HL-60 (cell line): ENCODE data around the gene PGBD5.

Source experiments
- DNase-seq, 2 experiments: peaks; one replicate each; pipeline ENCODE4 v3.0.0-alpha.2; 2010 to 2020; ENCODE audit warnings: low read depth in 1 of 2, low spot score in 1 of 2
- H3K27ac ChIP-seq: fragments of 250-450 bp; sonication (Bioruptor Pico); replicated peaks from 2 replicates; pipeline ENCODE4 v1.5.1; 2020; ENCODE audit warnings: mild to moderate bottlenecking, moderate library complexity
- H3K27me3 ChIP-seq: fragments of 250-450 bp; sonication (Bioruptor Pico); 2 replicates; pipeline ENCODE4 v1.5.1; 2021; ENCODE audit warnings: mild to moderate bottlenecking, moderate library complexity; ENCODE audit not compliant: insufficient read depth, poor library complexity, severe bottlenecking
- H3K4me3 ChIP-seq: replicated peaks from 2 replicates; pipeline ENCODE4 v1.5.1; 2011; ENCODE audit warnings: mild to moderate bottlenecking, control low read depth, low read length; ENCODE audit not compliant: insufficient read depth
- GABPA ChIP-seq: IDR thresholded peaks from 2 replicates; pipeline ENCODE4 v1.6.1; 2012; ENCODE audit warnings: low read depth
- POLR2AphosphoS5 ChIP-seq: IDR thresholded peaks from 2 replicates; pipeline ENCODE4 v1.6.1; 2012; ENCODE audit warnings: low read depth
- SPI1 ChIP-seq: IDR thresholded peaks from 2 replicates; pipeline ENCODE4 v1.6.1; 2012; ENCODE audit warnings: low read depth, mild to moderate bottlenecking, borderline replicate concordance
- TF ChIP-seq, protein P1 (sequence below): IDR thresholded peaks from one replicate; pipeline ENCODE4 v1.5.1; 2011; ENCODE audit warnings: low read length, control low read depth, inconsistent platforms; ENCODE audit not compliant: insufficient read depth
- TF ChIP-seq, protein P2 (sequence below): IDR thresholded peaks from 2 replicates; pipeline ENCODE4 v1.6.1; 2012; ENCODE audit warnings: low read depth; ENCODE audit not compliant: insufficient replicate concordance

Gene PGBD5

DNA sequence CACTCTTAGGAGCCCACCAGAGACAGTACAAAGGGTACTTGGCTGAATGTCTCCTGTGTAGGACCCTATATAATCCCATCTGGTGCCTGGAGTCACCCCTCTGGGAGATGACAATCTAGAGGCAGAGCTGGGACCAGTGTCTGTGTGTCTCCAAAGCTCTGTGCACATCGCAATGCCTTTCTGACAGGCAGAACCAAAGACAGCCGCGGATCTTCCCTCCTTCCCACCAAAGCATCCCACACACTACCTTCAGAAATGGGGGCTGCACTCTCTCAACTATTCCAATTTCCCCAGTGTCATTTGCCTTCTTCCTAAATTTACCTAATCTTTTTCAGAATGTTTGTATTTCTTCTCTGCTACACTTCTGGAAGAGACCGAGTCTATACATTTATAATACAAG, 12.0 kb downstream of the PGBD5 start:
- TF ChIP-seq, protein P1, sequence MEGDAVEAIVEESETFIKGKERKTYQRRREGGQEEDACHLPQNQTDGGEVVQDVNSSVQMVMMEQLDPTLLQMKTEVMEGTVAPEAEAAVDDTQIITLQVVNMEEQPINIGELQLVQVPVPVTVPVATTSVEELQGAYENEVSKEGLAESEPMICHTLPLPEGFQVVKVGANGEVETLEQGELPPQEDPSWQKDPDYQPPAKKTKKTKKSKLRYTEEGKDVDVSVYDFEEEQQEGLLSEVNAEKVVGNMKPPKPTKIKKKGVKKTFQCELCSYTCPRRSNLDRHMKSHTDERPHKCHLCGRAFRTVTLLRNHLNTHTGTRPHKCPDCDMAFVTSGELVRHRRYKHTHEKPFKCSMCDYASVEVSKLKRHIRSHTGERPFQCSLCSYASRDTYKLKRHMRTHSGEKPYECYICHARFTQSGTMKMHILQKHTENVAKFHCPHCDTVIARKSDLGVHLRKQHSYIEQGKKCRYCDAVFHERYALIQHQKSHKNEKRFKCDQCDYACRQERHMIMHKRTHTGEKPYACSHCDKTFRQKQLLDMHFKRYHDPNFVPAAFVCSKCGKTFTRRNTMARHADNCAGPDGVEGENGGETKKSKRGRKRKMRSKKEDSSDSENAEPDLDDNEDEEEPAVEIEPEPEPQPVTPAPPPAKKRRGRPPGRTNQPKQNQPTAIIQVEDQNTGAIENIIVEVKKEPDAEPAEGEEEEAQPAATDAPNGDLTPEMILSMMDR, result no peak
- TF ChIP-seq POLR2AphosphoS5 (no peak), GABPA (no peak), SPI1 (no peak)
- TF ChIP-seq, protein P2, sequence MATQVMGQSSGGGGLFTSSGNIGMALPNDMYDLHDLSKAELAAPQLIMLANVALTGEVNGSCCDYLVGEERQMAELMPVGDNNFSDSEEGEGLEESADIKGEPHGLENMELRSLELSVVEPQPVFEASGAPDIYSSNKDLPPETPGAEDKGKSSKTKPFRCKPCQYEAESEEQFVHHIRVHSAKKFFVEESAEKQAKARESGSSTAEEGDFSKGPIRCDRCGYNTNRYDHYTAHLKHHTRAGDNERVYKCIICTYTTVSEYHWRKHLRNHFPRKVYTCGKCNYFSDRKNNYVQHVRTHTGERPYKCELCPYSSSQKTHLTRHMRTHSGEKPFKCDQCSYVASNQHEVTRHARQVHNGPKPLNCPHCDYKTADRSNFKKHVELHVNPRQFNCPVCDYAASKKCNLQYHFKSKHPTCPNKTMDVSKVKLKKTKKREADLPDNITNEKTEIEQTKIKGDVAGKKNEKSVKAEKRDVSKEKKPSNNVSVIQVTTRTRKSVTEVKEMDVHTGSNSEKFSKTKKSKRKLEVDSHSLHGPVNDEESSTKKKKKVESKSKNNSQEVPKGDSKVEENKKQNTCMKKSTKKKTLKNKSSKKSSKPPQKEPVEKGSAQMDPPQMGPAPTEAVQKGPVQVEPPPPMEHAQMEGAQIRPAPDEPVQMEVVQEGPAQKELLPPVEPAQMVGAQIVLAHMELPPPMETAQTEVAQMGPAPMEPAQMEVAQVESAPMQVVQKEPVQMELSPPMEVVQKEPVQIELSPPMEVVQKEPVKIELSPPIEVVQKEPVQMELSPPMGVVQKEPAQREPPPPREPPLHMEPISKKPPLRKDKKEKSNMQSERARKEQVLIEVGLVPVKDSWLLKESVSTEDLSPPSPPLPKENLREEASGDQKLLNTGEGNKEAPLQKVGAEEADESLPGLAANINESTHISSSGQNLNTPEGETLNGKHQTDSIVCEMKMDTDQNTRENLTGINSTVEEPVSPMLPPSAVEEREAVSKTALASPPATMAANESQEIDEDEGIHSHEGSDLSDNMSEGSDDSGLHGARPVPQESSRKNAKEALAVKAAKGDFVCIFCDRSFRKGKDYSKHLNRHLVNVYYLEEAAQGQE, result no peak
- Histone ChIP-seq H3K27me3 (no peaks in the 10 kb centered on the region), H3K27ac (no peak overlapping the region), H3K4me3 (no peak overlapping the region)
- no peak for DNase-seq

DNA sequence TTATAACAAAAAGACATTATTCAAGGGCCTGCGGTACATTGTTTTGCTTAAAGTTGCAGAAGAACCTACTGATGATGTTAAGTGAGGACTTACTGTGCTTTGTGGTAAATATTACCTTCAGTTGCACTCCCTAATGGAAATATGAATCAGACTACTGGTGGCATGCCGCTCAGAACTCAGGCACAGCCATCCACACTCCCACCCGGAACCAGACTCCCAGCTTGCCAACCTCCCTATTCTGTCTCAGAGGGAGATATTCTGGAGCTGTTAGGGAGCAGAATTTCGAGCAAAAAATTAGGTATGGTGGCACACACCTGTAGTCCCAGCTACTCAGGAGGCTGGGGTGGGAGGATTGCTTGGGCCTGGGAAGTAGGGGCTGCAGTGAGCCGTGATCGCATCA, 13.1 kb downstream of the PGBD5 start:
- TF ChIP-seq, protein P2, result no peak
- TF ChIP-seq SPI1 (no peak), GABPA (no peak), POLR2AphosphoS5 (no peak)
- TF ChIP-seq, protein P1, result no peak
- Histone ChIP-seq H3K27ac (no peak overlapping the region), H3K27me3 (no peaks in the 10 kb centered on the region), H3K4me3 (no peak overlapping the region)
- DNase-seq, result no peak

DNA sequence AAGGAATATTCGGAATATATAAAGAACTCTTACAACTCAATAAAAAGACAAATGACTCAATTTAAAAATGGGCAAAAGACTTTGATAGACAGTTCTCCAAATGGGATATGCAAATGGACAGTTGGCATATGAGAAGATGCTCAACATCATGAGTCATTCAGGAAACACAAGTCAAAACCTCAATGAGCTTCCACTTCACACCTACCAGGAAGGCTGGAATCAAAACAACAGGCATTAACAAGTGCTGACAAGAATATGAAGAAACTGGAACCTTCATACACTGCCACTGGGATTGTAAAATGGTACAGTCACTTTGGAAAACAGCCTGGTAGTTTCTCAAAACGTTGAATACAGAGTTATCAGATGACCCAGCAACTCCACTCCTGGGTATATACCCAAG, 17.2 kb downstream of the PGBD5 start:
- TF ChIP-seq, protein P2, result no peak
- no peak for TF ChIP-seq GABPA
- TF ChIP-seq, protein P1, result no peak
- Histone ChIP-seq H3K4me3 (no peak overlapping the region), H3K27me3 (no peaks in the 10 kb centered on the region), H3K27ac (no peak overlapping the region)
- no peak for DNase-seq
